HG03378 (cell line): ENCODE data around the gene GORASP2.

Source experiments
- ATAC-seq: cut with Tn5 transposase; IDR thresholded peaks from one replicate; pipeline ENCODE4 v1.9.1; 2021; ENCODE audit warnings: mild to moderate bottlenecking, moderate library complexity; ENCODE audit not compliant: unreplicated experiment

The GORASP2 gene

DNA sequence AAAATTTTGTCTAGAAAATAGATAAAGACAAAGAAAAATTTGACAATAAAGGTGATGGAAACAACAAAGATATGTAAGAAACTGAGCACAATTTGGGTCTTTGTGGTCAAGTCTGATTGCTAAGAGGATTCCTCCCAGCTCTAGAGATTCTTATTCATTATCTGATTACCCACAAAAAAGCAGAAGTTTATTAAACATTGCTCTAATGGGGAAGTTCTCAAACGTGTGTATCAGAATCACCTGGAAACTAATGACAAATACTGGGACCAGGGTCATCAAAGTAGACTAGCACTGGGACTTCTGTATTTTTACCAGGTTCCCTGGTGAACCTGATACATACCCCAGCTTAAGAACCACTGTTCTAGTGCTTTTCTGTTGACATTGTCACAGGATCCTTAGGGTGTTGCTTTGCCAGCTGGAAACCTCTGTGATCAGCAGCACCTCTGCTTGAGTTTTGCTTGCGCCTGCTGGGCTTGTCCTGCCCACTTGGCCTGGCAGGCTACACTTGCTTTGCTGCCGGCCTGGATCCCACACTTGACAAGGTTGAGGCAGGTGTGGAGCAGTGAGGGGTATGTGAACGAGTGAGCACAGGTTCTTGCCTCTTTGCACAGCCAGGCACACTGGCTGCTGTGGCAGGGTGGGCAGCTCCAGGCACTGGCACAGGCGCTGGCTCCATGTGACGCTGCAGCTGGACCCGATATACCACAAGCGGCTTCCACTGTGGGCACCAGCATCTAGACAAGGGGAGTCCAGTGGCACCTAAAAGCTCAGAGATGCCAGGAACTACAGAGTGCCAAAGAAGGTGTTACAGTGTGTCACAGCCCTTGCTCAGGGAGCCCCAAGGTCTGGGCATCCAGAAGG is 6.2 kb upstream of the GORASP2 start:
- ATAC-seq, result no peak

DNA sequence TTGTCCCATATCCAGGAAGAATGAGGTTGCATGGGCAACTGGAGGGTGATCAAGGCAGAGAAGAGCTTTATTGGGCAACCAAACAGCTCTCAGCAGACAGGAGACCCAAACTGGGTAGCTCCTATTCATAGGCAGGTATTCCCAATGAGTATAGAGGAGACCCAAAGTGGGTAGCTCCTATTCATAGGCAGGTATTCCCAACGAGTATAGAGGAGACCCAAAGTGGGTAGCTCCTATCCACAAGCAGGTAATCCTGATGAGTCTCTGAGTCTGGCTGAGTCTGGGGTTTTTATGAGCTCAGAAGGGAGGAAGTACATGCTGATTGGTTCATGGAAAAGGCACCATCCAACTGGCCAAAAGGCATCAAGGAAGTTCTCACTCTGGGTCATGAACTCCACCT is 5.3 kb upstream of the GORASP2 start:
- ATAC-seq, result no peak

DNA sequence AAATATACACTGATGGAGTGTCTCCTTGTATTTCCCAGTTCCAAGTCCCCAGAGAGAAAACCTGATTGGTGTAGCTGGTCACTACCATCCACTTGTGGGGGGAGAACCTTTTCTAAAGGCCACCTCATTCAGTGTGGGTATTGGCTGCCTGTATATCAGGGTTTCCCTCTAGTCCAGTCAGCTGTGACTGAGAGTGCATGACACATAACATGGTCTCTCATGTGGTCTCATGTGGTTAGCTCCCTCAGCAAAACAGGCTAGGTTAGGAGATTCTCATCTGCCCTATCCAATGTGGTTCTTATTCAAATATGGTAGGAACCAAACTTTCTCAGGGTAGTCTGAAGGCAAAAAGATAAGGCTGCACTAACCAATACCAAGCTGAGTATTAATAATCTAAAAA is 4.1 kb upstream of the GORASP2 start:
- ATAC-seq, result no peak

DNA sequence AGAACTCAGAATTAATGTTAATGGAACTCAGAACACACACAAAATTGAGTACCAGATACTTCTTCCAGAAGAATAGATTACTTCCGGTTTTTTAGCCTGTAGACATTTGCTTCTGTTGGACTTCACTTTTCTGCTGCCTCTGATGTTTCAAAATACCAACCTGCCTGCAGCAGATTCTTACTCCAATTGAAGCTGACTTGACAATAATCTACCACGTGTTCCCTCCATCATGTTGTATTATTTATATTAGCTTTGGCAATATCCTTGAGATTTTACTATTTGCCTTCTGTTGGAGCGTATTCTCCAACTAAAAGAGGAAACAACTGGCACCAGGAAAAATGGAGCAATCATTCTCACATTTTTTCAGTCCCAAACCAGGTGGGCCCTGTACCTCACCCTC is 3.1 kb upstream of the GORASP2 start:
- no peak for ATAC-seq

DNA sequence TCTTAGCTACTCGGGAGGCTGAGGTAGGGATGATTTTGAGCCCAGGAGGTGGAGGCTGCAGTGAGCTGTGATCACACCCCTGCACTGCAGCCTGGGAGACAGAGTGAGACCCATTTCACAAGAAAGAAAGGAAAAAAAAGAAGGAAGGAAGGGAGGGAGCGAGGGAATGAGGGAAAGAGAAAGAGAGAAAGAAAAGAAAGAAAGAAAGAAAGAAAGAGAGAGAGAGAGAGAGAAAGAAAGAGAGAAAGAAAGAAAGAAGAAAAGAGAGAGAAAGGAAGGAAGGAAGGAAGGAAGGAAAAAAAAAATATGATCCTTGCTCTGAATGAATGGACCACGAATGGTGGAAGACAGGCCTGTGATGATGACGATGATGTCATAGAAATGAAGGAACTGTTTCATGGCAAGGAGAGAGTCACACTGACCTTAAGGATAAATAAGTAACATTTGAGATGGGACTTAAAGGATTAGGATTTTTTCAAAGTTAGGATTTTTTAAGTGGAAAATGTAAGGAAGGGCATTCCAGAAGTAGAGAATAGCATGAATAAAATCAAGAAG is 2.2 kb upstream of the GORASP2 start:
- ATAC-seq, result no peak

DNA sequence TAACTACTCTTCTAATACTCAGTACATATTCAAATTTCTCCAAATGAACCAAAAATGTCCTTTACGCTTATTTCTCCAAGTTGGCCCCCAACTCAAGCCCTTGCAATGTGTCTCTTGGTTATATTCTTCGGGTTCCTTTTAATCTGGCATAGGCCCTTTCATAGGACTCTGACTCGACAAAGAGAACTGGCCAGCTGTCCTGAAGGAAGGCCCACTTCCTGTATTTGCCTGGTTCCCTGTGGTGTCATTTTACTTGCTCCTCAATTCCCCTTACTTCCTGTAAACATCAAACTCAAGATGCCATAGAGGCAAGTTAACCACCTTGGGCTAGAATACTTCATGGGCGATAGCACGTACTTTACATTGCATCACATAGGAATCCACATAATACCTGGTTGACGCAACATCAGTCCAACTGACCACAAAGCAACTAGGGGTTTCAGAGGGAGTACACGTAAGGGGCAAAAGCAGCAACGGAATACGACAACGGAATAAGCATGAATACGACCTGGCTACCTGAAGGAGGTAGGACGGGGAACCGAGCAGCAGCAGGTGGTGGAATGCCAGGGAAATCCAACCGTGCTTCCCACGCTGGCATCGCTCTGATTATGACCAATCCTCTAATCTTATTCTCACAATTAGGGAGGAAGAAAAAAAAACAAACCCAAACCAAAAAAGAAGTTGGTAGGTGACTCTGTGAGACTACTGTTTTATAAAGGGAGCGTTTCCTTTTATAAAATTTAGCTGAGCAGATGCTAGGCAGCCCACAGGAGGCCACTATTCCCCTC is 823 bp upstream of the GORASP2 start:
- no peak for ATAC-seq

DNA sequence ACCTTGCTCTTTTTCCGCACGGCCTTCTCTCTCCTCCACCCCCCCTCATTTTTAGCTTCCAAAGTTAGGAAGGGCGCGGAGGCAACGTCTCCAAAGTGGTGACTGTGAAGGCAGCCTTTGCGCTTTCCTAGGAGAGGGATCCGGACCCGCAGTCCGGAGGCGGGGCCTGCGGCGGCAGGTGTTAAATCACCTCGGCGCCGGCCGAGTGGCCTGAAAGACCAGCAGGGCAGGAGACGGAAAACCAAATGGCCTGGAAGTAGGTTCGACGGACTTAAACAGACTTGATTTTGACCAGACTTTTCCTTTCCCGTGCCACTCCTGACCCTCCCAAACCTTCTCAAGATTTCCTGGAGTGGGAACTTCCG is 615 bp downstream of the GORASP2 start:
- no peak for ATAC-seq

DNA sequence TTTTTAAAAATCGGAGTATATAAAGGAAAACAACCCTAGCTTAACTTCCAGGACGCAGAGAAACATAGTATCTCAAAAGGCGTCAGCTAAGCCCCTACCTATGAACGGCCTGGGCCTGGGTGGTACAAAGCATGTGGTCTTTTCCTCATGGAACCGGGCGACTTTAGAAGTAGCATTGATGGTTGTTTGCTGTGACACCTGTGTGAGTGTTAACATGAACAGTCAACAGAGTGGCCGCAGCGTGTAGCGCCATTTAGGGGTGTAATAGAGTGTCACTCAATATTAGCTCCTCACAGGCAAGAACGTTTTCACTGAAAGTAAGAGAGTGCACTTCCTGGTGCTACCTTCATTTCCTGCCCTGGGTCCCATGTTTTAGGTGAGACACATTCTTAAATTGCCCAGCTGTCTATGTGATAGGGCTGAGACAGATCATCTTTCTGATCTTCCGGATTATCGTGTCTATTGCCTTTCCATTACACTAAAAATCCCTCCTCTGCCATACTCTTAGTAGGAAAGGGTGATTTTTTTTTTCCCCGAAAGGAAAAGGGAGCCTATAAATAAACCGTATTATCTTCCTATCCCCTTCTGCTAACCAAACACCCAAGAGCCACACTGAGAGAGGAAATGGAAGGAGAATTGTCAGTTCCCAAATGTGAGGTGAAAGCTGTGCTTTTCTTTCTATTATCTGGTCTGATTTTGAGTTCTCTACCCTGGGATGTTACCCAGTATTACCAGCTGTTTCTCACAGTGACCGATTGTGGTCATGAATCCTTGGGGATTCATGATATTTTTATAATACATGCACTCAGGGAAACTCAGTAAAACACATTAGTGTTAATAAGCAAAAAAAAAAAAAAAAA is 1.3 kb downstream of the GORASP2 start:
- ATAC-seq, result peak; percentile 35

DNA sequence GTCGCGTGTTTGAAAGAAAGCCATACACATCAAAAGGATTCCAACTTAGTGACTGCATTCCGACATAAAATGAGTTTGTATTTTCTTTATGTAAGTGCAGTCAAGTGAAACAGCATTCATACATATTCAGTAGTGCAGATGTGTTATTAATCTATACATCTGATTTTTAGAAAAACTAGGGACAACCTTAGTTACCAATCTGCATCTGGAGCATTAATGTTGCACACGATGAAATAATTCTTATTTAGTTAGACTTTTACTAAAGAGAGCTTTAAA is 1.9 kb downstream of the GORASP2 start:
- ATAC-seq, result no peak

DNA sequence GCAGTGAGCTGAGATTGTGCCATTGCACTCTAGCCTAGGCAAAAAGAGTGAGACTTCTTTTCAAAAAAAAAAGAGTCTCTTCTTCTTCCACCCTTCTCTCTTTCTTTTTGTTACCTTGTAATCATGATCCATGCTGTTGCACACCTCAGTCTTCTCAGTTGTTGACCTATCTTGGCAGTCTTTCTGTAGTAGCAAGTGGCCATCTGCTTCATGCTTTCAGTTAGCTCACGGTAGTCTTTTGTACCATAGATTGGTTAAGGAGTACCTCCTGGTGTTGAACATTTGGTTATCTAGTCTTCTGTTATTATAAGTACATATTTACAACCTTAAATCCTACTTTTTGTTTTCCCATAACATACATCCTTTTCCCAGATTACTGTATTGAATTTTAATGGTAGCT is 3.1 kb downstream of the GORASP2 start:
- ATAC-seq, result no peak

DNA sequence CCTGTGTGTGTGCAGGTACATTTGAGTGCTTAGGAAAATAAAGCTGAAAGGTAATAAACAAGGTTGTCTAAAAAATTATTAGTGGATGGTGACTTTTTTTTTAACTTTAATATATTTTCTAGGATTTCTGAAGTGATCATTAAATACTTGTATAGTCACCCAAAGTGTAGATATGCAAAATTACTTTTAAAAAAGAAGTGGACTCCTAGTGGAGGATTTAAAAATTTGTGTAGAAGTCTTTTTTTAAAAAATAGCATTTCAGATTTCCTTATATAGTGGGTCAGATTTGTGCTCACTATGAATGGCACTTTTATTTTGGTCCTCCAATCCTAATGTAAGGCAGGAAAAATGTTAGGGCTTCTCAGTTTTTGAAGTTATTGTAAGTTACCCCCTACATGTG is 3.9 kb downstream of the GORASP2 start:
- no peak for ATAC-seq

DNA sequence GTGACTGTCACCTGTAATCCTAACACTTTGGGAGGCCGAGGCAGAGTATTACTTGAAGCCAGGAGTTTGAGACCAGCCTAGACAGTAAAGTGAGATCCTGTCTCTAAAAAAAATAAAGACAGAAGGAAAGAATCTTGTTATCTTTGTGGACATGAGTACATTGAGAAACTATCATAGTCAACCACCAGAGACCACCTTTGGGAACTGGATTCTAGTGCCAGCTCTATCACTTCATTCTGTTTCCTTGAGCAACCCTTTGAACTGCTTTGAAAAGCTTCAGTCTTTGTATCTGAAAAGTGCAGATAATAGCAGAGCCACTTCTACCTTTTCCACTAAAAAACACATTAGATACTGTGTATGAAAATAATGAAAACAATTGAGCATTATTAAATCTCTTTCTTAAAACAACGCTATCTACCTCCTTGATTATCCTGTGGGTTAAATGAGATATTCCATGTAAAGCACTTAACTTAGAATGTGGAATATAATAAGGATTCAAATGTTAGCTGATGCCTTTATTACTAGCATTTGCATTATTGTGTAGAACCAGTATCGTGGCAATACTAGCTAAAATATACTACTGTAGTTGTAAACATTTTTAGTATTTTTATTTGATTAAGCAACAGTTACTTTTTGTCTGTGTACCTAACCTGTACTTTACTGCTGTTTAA is 8.8 kb downstream of the GORASP2 start:
- ATAC-seq, result no peak

DNA sequence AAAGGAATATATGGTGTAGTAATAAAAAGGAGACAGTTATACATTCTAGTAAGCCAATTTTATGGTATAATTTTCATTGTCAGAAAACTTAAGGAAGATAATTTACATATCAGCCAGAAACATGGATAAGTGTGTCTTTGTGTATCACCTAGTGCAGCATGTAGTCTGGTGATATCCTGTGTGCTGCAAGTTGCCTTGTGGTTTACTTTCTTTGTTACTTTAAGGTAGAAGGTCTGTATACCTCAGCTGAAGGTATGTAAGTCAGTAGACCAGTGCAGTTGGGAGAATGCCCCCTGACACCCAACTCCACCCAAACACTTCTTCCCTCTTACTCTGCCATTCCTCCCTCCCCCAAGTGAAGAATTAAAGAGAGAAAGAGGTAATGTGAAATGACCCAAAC is 11.0 kb downstream of the GORASP2 start:
- no peak for ATAC-seq

DNA sequence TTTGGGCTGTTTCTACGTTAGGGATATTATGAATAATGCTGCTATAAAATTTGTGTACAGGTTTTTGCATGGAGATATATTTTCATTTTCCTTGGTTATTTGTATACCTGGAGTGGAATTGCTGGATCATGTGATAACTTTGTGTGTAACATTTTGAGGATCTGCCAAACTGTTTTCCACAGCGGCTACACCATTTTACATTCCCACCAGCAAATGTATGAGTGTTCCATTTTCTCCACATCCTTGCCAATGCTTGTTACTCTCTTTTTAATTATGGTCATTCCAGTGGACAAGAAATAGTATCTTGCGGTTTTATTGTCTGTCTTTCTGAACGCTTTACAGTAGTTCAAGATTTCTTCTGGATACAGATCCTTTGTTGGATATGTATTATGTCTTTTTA is 13.6 kb downstream of the GORASP2 start:
- no peak for ATAC-seq

DNA sequence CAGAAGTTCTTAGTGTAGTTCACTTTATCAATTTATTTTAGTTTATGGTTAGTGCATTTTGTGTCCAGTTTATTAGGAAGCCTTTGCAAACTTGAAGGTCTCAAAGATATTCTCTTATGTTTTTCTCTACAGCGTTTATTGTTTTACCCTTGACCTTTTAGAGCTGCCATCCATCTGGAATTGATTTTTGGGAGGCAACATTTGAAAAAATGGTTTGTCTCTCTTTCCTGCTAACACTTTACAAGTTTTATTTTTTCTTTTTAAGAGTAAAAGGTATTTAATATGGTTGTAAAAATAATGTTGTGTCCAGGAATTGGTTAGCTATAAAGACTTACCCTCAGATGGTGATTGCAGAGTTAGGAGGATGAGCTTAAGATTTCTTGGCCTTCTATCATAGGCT is 14.0 kb downstream of the GORASP2 start:
- no peak for ATAC-seq

DNA sequence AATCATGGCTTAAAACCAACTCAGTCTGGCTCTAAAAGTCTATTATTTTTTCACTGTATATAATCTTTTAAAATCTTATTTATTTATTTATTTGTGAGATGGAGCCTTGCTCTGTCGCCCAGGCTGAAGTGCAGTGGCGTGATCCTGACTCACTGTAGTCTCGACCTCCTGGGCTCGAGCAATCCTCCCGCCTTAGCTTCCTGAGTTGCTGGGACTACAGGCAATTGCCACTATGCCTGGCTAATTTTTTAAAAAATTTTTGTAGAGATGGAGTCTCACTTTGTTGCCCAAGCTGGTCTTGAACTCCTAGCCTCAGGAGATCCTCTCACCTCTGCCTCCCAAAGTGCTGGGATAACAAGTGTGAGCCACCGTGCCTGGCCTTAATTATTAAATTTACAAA is 14.5 kb downstream of the GORASP2 start:
- no peak for ATAC-seq

DNA sequence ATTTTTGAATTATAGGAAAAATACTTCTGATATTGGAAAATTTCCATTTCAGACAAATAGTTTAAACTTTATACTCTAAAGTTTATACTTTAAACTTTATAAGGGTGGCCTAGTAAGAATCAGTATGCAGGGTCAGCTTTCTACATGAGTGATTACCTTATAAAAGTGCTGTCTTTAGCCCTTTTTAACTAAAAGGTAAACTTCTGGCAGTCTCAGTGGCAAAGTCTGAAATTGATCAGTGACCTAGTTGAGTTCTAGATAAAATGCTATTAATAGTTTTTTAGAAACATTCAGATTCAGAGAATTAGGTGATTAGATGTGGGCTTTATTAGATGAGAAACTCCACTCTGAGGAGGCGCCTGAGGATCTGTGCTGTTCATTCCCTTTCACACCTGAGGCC is 15.5 kb downstream of the GORASP2 start:
- ATAC-seq, result no peak

DNA sequence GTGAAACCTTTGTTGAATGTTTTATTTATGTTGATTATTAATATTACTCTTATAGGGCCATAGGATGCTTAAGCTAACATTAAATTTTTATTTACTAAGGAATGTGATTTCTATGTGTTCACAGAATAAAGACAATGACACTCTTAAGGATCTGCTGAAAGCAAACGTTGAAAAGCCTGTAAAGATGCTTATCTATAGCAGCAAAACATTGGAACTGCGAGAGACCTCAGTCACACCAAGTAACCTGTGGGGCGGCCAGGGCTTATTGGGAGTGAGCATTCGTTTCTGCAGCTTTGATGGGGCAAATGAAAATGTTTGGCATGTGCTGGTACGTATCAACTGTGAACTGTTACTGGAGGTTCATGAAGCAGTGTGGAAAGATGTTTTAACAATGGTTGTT is 20.4 kb downstream of the GORASP2 start:
- ATAC-seq, result no peak

DNA sequence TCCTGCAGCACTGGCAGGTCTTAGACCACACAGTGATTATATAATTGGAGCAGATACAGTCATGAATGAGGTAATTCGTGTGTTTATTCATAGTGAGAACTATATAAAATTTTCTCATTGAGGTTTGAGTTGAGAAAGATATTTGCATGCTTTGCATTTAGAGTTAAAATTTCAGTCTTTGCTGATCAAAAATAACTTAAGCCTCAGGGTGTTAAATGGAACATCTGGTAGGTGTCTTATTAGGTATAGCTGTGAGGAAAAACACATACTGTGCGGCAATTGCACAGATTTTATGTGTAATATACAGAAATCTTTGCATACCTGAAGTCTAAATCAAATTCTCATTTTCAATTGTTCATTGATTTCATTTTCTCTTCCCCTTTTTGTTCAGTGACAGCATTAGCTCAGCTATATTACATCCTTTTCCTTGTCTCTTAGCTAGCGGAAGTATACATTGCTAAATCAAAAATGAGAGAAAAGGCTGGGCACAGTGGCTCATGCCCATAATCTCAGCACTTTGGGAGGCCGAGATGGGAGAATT is 21.2 kb downstream of the GORASP2 start:
- peak; percentile 79 for ATAC-seq

DNA sequence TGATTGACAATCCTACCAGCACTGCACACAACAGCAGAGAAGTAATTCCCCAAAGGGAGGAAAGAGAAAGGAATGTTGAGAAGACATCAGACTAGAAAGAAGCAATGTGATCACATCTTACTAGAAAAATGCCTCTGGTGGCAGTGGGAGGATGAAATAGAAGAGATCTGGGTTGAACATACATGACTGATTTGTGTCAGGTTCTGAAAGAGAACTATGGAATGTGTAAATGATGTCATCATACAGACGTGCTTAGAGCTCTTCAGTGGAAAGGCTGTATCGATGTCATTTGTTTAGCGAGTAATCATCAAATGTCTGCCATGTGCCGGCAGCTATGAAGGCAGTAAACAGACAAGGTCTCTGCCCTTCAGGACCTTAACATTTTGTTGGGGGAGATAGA is 24.9 kb downstream of the GORASP2 start:
- ATAC-seq, result no peak

DNA sequence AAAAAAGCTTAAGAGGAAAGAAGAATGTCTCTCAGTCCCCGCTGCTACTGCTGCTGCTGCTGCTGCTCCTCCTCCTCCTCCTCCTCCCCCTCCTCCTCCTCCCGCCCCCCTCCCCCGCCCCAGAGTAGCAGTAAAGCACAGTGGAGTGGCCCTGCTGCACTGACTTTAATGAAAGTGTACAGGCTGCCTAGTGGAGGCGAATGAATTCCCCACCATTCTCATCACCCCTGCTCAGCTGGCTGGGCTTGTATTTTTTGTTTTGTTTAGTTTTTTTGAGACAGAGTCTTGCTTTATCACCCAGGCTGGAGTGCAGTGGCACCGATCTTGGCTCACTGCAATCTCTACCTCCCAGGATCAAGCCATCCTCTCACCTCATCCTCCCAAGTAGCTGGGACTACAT is 34.3 kb downstream of the GORASP2 start:
- no peak for ATAC-seq
